T-helper 2 cell treated with Interferon-gamma antibody and Interleukin-4, amounts not matched to agents 100 ng/mL and 5 ng/mL, for 36 hours (primary cell): ENCODE measurements around the gene MEGF11. TPM values are rescaled to one million over a fixed set of nuclear protein-coding genes. Genes with fewer than 3 reads are reported as not detected.
"Not testable (repeated sequence)": the region's sequence is repeated elsewhere in the genome, so short reads cannot be mapped to it uniquely, and the experiment has no call there.

Source experiments
- intact Hi-C: fragments of 100-400 bp; cut with micrococcal nuclease; formaldehyde crosslinking; loops from one replicate; pipeline ENCODE4 v1.15.1; 2023
- total RNA-seq: library from RNA; stranded (reverse); gene quantifications from 2 replicates; pipeline ENCODE4 v1.2.3, GENCODE V29; 2022

Gene MEGF11
- total RNA-seq, 1 donor from 2014 or later = 0.23 TPM

GRCh38 chr15:66014022-66014421, 239.5 kb downstream of the MEGF11 start:
- intact Hi-C loops = no loop called here

- intact Hi-C loops = no loop called here
Measured at GRCh38 chr15:66008940-66009562, 244.5 kb downstream of the MEGF11 start.

- intact Hi-C loops = no loop called here
Measured at GRCh38 chr15:66007663-66008262, 245.8 kb downstream of the MEGF11 start.

- intact Hi-C loops = no loop called here
Measured at GRCh38 chr15:66006986-66007385, 246.6 kb downstream of the MEGF11 start.

GRCh38 chr15:66004618-66005262, 248.8 kb downstream of the MEGF11 start:
- intact Hi-C loops = no loop called here

GRCh38 chr15:66003129-66003528, 250.4 kb downstream of the MEGF11 start:
- intact Hi-C loops = not testable (repeated sequence)

- intact Hi-C loops = no loop called here
Measured at GRCh38 chr15:66001717-66002426, 251.7 kb downstream of the MEGF11 start.

GRCh38 chr15:66001042-66001441, 252.5 kb downstream of the MEGF11 start:
- intact Hi-C loops = no loop called here

- intact Hi-C loops = no loop called here
Measured at GRCh38 chr15:65998486-65998885, 255.1 kb downstream of the MEGF11 start.

GRCh38 chr15:65996901-65997300, 256.6 kb downstream of the MEGF11 start:
- intact Hi-C loops = no loop called here

- intact Hi-C loops = no loop called here
Measured at GRCh38 chr15:65994832-65995231, 258.7 kb downstream of the MEGF11 start.

GRCh38 chr15:65993762-65994161, 259.8 kb downstream of the MEGF11 start:
- intact Hi-C loops = no loop called here

- intact Hi-C loops = no loop called here
Measured at GRCh38 chr15:65993236-65993635, 260.3 kb downstream of the MEGF11 start.

GRCh38 chr15:65991721-65992483, 261.6 kb downstream of the MEGF11 start:
- intact Hi-C loops = no loop called here

- intact Hi-C loops = no loop called here
Measured at GRCh38 chr15:65990298-65990981, 263.1 kb downstream of the MEGF11 start.

GRCh38 chr15:65987100-65987499, 266.4 kb downstream of the MEGF11 start:
- intact Hi-C loops = no loop called here

GRCh38 chr15:65986416-65986815, 267.1 kb downstream of the MEGF11 start:
- intact Hi-C loops = no loop called here

- intact Hi-C loops = no loop called here
Measured at GRCh38 chr15:65985387-65985786, 268.2 kb downstream of the MEGF11 start.

- intact Hi-C loops = no loop called here
Measured at GRCh38 chr15:65982627-65983322, 270.8 kb downstream of the MEGF11 start.
